OCI-M1 (cell line): ENCODE data around the gene LAMB3.

Experiments
- DNase-seq: peaks from one replicate; lab custom pipeline; 2025; lab: John Stamatoyannopoulos, UW

The LAMB3 gene

DNA sequence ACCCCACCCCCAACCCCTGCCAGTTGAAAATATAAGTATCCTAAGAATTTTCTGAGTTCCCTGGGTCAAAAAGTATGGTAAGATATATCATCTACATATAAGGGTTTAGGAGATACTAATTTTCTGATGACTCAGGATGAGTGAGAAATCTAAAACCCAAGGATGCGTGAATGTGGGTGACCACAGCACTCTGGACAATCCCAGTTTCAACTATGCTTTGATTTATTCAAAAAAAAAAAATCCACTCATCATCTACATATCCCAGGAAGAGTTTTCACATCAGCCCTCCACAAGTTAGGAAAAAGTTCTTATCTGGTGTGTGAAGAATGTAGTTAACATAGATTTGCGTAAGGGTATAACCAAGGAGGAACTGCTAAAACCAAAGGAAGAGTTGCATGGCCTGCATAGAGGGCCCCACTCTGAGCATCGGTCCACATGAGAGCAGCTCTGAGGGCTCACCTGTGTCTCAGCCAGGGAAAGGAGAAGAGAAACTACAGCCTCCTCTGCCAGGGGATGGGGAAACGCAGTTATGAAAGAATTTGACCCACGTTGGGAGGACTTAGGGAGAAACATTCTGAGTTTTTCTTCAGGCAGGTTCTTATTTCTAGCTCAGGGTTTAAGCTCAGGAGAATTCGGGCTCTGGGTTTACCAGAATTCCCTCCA, 18.8 kb downstream of the LAMB3 start:
- DNase-seq: no peak

DNA sequence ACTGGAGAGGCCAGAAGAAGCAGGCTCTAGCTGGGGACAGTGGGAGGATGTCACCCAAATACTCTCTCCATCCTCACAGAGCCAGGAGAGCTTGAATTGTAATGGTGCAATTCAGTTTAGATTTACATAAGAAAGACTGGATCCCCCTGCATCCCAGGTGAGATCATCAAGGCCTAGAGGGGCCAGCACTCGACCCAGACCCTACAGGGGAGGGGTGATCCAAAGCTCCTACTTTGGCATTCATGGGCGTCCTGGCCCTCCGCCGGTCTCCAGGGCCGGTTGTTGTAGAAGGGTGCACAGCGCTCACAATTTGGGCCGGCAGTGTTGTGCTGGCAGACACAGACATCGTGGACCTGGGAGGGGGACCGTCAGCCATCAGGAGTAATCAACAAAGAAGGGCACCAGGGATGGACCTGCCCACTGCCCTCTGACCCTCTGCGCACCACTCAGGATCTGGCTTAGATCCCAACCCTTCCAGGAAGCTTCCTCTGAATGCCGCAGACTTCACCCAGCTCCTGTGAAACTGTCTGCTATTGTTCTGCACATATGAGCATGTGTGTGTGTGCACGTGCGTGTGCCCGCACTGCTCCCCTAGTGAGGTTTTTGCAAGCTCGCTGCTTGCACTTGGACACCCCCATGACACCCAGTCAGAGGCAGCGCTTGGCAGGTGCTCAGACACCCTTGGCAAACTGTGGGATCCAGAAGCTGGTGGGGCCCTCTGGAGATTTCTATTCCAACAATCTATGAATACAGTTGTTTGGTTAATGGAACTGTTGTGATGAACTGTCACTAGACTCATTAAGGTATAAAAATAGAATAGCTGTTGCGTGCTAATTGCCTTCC, 21.6 kb downstream of the LAMB3 start:
- DNase-seq: no peak

DNA sequence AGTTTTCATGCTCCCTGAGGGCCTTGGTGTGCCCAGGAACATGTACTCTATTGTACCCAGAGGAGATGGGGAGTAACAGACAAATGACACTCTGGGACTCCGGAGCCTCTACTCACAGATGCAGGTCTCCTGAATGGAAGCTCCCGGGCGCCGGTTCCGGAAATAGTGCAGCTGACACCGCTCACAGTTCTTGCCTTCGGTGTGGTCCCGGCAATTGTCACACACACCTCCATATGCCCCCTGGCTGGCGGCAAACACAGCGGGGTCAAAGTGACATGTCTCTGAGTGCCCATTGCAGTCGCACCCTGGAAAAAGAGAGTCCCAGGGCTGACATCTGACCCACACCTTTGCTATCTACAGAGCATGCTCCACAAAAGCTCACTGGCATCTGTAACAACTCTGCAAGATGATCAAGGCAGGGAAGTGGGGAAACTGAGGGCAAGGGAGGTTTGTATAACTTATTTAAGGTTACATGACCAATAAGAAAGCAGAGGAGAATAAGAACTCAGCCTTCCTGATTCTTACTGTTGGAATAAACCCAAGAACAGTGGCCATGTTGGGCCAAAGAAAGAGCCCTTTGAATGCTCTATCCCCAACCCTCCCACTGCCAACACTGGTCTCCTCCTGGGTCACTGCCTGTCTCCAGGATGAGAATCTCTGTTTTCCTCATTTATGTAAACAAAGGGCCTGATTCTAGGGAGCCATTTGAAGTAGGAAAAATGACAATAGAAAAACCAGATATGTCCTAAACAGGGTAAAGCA, 22.4 kb downstream of the LAMB3 start:
- DNase-seq: no peak

- no peak for DNase-seq
Measured at GRCh38 chr1:209628618-209629299, 23.5 kb downstream of the LAMB3 start.

DNA sequence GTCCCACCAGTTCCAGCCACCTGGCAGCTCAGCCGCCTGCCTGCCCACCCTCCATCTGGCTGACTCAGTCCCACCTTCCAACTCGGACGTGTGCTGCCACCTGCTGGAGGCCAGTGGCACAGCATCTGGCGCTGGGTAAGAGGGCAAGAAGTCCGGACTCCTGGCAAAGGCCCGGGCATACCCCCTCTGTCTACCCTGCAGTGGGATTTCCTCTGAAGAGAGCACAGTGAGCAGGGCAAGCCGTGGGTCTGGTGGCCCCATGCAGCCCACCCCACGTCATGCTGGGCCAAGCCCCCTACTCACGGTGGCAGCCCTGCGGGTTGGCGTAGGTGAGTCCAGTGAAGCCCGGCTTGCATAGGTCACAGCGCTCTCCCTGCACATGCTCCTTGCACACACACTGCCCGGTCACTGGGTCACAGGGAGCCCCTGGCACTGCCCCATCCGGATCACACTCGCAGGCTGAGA, 24.5 kb downstream of the LAMB3 start:
- peak; percentile 81 for DNase-seq

DNA sequence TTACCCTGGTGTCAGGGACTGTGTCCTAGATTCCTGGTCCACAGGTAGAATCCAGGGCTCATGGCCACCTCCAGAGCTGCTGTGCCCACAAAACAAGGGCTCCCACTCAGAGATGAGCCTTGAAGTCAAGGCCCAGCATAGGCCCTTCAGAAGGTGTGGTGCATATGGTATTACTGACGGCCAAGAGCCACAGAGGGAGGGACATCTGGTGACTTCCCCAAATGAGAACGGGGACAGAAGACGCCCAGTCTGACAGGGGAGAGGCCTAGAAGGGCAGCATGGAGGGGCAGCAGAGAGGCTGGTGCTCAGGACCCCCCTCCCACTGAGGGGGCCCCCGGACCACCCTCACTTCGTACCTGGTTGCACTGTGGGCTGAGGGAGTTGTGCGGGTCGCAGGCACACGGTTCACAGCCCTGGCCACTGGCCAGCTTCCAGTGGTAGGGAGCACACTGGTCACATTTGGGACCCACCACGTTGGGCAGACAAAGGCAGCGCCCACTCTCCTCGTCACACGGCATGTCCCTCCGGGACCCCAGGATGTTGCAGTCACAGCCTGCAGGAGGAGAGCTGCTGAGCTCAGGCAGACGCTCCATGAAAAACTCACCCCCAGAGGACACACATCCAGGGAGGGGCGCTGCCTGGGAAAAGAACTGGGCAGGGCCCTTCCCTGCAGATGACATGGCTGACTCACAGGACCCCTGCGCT, 25.0 kb downstream of the LAMB3 start:
- peak; percentile 21 for DNase-seq

DNA sequence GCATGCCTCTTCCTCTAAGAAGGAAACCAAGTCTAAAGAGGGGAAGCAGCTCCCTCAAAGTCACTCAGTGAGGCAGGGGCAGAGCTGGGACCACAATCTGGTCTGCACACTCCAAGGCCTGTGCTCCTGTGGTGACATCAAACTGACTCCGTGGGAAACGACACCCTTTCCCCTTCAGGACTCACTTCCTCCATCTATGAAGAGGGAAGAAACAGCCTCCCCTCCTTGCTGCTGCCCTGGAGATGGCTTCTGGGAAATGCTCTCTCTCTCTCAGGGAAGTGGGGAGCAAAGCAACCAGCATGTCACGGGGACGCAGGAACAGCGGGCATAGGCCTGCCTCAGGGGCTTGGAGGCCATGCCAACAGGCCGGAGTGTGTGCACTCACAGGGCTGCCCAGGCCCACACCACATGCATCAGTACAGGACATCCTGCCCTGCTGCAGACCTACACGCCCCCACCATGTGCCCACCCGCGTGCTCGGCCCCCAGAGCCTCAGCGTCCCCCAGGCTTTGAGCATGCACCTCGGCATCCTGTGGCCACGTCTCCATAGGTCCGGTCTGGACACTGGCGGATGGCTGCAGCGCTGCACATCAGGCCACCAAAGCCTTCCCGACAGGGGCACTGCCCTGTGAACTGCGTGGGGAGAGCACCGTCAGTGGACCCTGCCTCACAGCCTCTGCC, 25.7 kb downstream of the LAMB3 start:
- DNase-seq: no peak

DNA sequence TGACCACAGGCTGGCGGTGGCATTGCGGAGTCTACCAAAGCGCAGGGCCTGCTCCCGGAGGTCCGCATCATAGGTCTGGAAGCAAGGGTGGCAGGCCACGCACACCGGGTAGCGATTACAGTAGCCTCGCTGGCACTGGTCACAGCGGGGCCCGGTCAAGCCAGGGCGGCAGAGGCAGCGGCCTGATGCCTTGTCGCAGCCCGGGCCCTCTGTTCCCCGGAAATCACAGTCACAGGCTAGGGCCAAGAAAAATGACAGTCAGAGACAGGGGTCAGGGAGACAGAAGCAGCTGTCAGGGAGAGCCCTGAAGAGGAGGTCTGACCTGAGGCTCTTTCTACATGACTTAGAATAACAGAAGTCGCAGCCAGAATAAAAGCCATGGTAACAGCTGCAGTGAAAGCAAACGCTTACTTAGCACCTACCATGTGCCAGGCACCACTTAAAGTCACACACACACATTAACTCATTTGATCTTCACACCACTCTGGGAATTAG, 26.4 kb downstream of the LAMB3 start:
- DNase-seq: no peak

GRCh38 chr1:209624558-209625549, 27.4 kb downstream of the LAMB3 start:
- no peak for DNase-seq

DNA sequence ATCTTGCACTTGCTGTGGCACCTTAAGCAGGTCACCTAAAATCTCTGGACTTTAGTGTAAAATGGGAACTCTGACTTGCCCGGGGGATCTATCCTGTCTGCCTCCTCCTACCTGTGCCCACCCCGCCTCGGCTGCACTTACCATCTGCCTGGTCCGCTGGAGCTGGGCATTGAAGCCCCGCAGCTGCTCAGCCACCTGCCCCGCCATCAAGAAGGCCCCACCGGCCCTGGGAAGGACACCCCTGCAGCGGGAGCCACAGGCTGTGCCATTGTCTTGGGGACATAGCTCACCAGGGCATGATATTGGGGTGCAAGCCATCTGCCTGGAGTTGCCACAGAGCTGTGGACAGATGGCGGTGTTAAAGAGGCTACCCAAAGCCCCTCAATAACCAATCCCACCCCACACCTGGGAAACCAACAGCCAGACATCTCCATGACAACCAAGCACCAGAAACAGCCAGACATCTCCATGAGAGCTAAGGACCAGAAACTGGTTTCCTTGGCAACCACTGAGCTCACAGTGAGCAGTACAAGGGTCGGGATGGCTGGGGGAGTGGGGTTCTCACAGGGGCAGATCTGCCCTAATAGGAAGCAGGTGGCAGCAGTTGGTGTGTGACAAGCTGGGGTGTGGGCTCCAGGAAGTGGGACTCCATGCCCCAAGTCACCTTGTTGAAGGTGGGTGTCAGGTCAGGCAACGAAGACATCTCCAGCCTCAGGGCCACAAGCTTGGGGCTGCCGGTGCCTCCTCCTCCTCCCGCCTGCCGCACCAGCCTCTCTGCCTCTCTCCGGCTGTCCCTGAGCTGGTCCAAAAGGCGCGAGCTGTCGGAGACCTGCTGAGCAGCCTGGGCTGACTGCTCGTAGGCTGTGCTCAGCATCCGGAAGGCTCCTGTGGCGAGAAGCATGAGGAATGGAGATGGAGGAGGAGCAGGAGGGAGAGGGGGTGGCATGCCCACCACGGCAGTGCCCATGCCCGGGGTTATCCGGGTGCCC, 29.1 kb downstream of the LAMB3 start:
- DNase-seq: no peak

- no peak for DNase-seq
Measured at GRCh38 chr1:209621741-209622655, 30.2 kb downstream of the LAMB3 start.

- no peak for DNase-seq
Measured at GRCh38 chr1:209621286-209621685, 30.9 kb downstream of the LAMB3 start.

DNA sequence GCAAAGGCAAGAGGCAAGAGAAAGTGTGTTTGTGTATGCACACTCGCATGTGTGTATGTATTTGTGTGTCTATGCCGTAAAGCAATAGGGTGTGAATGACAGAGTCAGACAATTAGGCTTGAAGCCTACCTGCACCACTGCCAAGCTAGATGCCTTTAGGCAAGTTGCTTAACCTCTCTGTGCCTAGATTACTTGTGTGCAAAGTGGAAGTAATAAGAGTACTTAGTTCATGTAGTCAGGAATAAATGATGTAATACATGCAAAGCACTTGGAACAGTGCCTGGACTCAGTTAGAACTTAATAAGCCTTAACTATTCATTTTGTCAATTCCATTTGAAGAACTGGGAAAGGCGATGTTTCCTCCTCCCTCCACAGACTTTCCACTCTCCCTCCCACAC, 31.7 kb downstream of the LAMB3 start:
- no peak for DNase-seq

DNA sequence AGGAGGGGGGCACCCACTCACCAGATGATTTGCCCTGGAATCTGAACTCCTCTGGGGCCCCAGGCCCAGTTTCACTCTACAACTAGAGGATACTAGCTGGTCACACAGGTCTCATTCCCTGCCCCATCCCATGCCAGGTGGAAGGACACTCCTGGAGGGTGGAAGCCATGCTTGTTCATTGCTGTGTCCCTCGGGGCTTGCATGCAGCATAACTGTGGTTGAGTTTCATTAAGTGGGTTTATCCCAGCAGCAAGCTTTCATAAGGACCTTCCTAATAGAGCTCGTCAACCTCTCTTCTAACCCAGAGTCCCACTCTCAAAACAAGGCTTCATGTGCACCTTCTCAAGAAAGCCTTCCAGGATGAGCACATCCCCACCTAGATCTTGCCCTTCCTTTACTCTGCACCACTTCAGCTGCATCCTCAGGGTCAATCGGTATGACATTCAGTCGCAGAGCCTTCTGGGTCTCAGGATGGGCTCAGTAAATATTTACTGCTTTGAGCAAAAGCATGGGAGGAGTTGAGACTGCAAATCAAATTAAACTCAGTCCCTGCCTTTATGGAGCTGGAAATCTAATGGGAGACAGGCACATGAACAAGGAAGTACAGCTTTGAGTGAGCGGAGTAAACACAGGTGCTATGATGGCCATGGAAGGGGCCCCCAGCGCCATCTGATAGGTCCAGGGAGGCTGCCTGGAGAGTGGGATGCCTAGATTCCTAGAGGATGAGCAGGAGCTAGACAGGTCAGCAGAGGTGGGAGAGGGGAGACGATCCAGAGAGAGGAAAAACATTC, 32.3 kb downstream of the LAMB3 start:
- no peak for DNase-seq

- no peak for DNase-seq
Measured at GRCh38 chr1:209618756-209619420, 33.3 kb downstream of the LAMB3 start.

GRCh38 chr1:209618291-209618690, 33.9 kb downstream of the LAMB3 start:
- no peak for DNase-seq
